Measurements from ENCODE around the gene SERPINA4. TPM values are rescaled to one million over a fixed set of nuclear protein-coding genes. Genes with fewer than 3 reads are reported as not detected.

Gene SERPINA4
- total and polyA plus RNA-seq, 9 of the 15 experiments (the other 6 are each of a cell fraction or from before 2014, with no cell fraction given), result not detected

DNA sequence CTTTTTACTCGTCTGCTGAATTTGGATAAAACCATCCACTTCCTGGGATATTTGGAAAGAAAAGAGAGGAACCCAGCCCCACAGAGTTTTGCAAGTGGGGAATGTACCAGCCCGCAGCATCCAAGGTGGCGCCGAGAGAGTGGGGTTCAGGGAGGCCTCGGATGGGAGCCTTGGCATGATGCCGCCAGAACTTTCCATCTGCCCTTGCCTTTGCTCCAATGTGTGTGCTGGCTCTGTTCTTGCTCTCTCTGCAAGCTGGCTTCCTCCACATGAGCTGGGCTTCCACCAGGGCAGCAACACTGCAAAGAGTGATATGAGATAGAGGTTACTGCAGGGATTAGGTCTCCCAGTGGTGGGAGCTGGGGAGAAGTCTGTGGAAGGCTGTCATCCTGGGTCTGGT, 45.4 kb upstream of the SERPINA4 start:
- Histone ChIP-seq H3K9me1 (ENCODE audit: control insufficient read depth, insufficient read depth, low read length) (no peaks in the 10 kb centered on the region), H3K9me3 (replicated peaks; ENCODE audit: control insufficient read depth, insufficient read depth, low read depth, low read length) (no peaks in the 10 kb centered on the region), H3K36me3 (ENCODE audit: control insufficient read depth, insufficient read depth, low read length) (no peaks in the 10 kb centered on the region), H3K4me3 (no peak overlapping the region), H3K9ac (ENCODE audit: insufficient read depth in 1 of 2, low read depth in 2 of 2, low read length in 2 of 2) (no peak overlapping the region), H3K27me3 (ENCODE audit: control insufficient read depth in 2 of 2, insufficient read depth in 2 of 2, low read length in 2 of 2) (no peaks in the 10 kb centered on the region; a peak in 1 of 5 replicates), H3K4me1 (replicated peaks in 1 of 2; ENCODE audit: control insufficient read depth in 2 of 2, insufficient read depth in 2 of 2, low read length in 2 of 2) (no peaks in the 10 kb centered on the region), H4K20me1 (replicated peaks; ENCODE audit: control insufficient read depth, insufficient read depth, low read length) (no peaks in the 10 kb centered on the region), H3K27ac (ENCODE audit: extremely low read depth, low read depth, low read length) (no peak overlapping the region), H3K4me2 (ENCODE audit: insufficient read depth, low read length) (no peak overlapping the region), H3K79me2 (ENCODE audit: control insufficient read depth, insufficient read depth, low read length) (no peaks in the 10 kb centered on the region), H2AFZ (ENCODE audit: low read depth, low read length) (no peak overlapping the region)
- intact Hi-C loops (cut with micrococcal nuclease), result no loop called here
- WGBS (ENCODE audit: insufficient coverage, low coverage, missing lambda C conversion rate), result 0% methylated on average over 2 of the region's 6 CpGs
- in situ Hi-C loops (cut with MboI), result no loop called here
- ChIA-PET CTCF (ENCODE audit: low intra/inter-chr PET ratio) (no interaction called here), POLR2A (no interaction called here)
- FAIRE-seq, result no peak
- TF ChIP-seq UBTF (IDR thresholded peaks at IDR 0.05; ENCODE audit: borderline replicate concordance in 1 of 2, low read depth in 2 of 2, low read length in 2 of 2), result no peak
- no peak for TF ChIP-seq PHF20 (IDR thresholded peaks at IDR 0.05; ENCODE audit: partially characterized antibody)
- TF ChIP-seq NCOA4 (IDR thresholded peaks at IDR 0.05; ENCODE audit: partially characterized antibody), result no peak
- no peak for TF ChIP-seq CREB3L1 (IDR thresholded peaks at IDR 0.05; ENCODE audit: borderline replicate concordance, low read depth)
- TF ChIP-seq, protein P1, sequence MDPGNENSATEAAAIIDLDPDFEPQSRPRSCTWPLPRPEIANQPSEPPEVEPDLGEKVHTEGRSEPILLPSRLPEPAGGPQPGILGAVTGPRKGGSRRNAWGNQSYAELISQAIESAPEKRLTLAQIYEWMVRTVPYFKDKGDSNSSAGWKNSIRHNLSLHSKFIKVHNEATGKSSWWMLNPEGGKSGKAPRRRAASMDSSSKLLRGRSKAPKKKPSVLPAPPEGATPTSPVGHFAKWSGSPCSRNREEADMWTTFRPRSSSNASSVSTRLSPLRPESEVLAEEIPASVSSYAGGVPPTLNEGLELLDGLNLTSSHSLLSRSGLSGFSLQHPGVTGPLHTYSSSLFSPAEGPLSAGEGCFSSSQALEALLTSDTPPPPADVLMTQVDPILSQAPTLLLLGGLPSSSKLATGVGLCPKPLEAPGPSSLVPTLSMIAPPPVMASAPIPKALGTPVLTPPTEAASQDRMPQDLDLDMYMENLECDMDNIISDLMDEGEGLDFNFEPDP (CRISPR knock-in tag; IDR thresholded peaks at IDR 0.05), result no peak
- TF ChIP-seq ZNF24 (IDR thresholded peaks at IDR 0.05), result no peak
- TF ChIP-seq ZNF717 (CRISPR knock-in tag; IDR thresholded peaks at IDR 0.05), result no peak
- TF ChIP-seq ZBTB8A (IDR thresholded peaks at IDR 0.05; ENCODE audit: partially characterized antibody), result no peak
- DNase-seq (ENCODE audit: extremely low read depth in 1 of 4, low spot score in 3 of 4), result no peak
- BruUV-seq (replicated peaks), result no TSS peak
- no peak for ATAC-seq
